HAP-1 (cell line): ENCODE data around the gene BCAS3.

Experiments
- DNase-seq, 2 experiments: peaks; one replicate each; pipeline ENCODE4 v3.0.0-alpha.2; 2016 to 2020; ENCODE audit warnings: low spot score in 2 of 2
- H3K27me3 ChIP-seq: fragments of 250-450 bp; sonication (Bioruptor Pico); 2 replicates; pipeline ENCODE4 v1.5.1; 2020; ENCODE audit warnings: low read depth, mild to moderate bottlenecking, moderate library complexity
- H3K36me3 ChIP-seq: fragments of 250-450 bp; sonication (Bioruptor Pico); replicated peaks from 2 replicates; pipeline ENCODE4 v1.5.1; 2020; ENCODE audit warnings: mild to moderate bottlenecking
- H3K4me1 ChIP-seq: fragments of 250-450 bp; sonication (Bioruptor Pico); 2 replicates; pipeline ENCODE4 v1.5.1; 2020; ENCODE audit warnings: mild to moderate bottlenecking
- H3K4me3 ChIP-seq: fragments of 250-450 bp; sonication (Bioruptor Pico); 2 replicates; pipeline ENCODE4 v1.5.1; 2020; ENCODE audit warnings: mild to moderate bottlenecking, moderate library complexity
- H3K9me3 ChIP-seq: fragments of 250-450 bp; sonication (Bioruptor Pico); 2 replicates; pipeline ENCODE4 v1.5.1; 2020; ENCODE audit warnings: mild to moderate bottlenecking, moderate library complexity
- in situ Hi-C: fragments of 300-500 bp; cut with MboI; formaldehyde crosslinking; loops from 3 replicates; pipeline ENCODE4 v1.14.3; 2020; ENCODE audit warnings: low sequenced_read_pairs, inconsistent platforms, mixed read lengths

The BCAS3 gene

GRCh38 chr17:61160204-61160603, 482.6 kb downstream of the BCAS3 start:
- Histone ChIP-seq H3K4me1 (peaks cover 20% of the 10 kb centered on the region), H3K27me3 (no peaks in the 10 kb centered on the region), H3K36me3 (no peaks in the 10 kb centered on the region), H3K4me3 (no peak overlapping the region), H3K9me3 (no peaks in the 10 kb centered on the region)
- DNase-seq: no peak
- in situ Hi-C loops: no loop called here

- DNase-seq: no peak
- in situ Hi-C loops: no loop called here
Observed at GRCh38 chr17:61160789-61161445, 483.3 kb downstream of the BCAS3 start.

GRCh38 chr17:61161615-61162134, 484.0 kb downstream of the BCAS3 start:
- in situ Hi-C loops: no loop called here
- no peak for DNase-seq
- H3K4me3 ChIP-seq: no peak overlapping the region
- H3K9me3 ChIP-seq: no peaks in the 10 kb centered on the region
- H3K27me3 ChIP-seq: no peaks in the 10 kb centered on the region
- H3K4me1 ChIP-seq: peaks cover 19% of the 10 kb centered on the region
- no peaks in the 10 kb centered on the region for H3K36me3 ChIP-seq

More at GRCh38 chr17:61160789-61161445, 483.3 kb downstream of the BCAS3 start:
- Histone ChIP-seq H3K36me3 (no peaks in the 10 kb centered on the region), H3K4me3 (no peak overlapping the region), H3K4me1 (peaks cover 20% of the 10 kb centered on the region), H3K9me3 (no peaks in the 10 kb centered on the region), H3K27me3 (no peaks in the 10 kb centered on the region)

- in situ Hi-C loops: no loop called here
Observed at GRCh38 chr17:61164517-61164916, 486.9 kb downstream of the BCAS3 start.

GRCh38 chr17:61167075-61167474, 489.4 kb downstream of the BCAS3 start:
- in situ Hi-C loops: no loop called here
- no peak for DNase-seq
- Histone ChIP-seq H3K9me3 (no peaks in the 10 kb centered on the region), H3K36me3 (no peaks in the 10 kb centered on the region), H3K4me3 (no peak overlapping the region), H3K4me1 (no peaks in the 10 kb centered on the region), H3K27me3 (no peaks in the 10 kb centered on the region)

More at GRCh38 chr17:61164517-61164916, 486.9 kb downstream of the BCAS3 start:
- Histone ChIP-seq H3K9me3 (no peaks in the 10 kb centered on the region), H3K27me3 (no peaks in the 10 kb centered on the region), H3K36me3 (no peaks in the 10 kb centered on the region), H3K4me1 (no peaks in the 10 kb centered on the region), H3K4me3 (no peak overlapping the region)
- DNase-seq: no peak

GRCh38 chr17:61168506-61168905, 490.9 kb downstream of the BCAS3 start:
- Histone ChIP-seq H3K27me3 (no peaks in the 10 kb centered on the region), H3K9me3 (no peaks in the 10 kb centered on the region), H3K4me1 (no peaks in the 10 kb centered on the region), H3K4me3 (no peak overlapping the region), H3K36me3 (no peaks in the 10 kb centered on the region)
- no peak for DNase-seq
- in situ Hi-C loops: no loop called here

GRCh38 chr17:61174310-61174709, 496.7 kb downstream of the BCAS3 start:
- Histone ChIP-seq H3K9me3 (no peaks in the 10 kb centered on the region), H3K4me3 (no peak overlapping the region), H3K27me3 (no peaks in the 10 kb centered on the region), H3K36me3 (no peaks in the 10 kb centered on the region), H3K4me1 (peaks cover 2% of the 10 kb centered on the region; the same call in 1 of the 2 replicates)
- no peak for DNase-seq
- in situ Hi-C loops: no loop called here

GRCh38 chr17:61175298-61176142, 497.9 kb downstream of the BCAS3 start:
- Histone ChIP-seq H3K36me3 (no peaks in the 10 kb centered on the region), H3K4me3 (no peak overlapping the region), H3K4me1 (peaks cover 4% of the 10 kb centered on the region), H3K9me3 (no peaks in the 10 kb centered on the region), H3K27me3 (no peaks in the 10 kb centered on the region)
- DNase-seq: no peak
- in situ Hi-C loops: no loop called here

- no peaks in the 10 kb centered on the region for H3K27me3 ChIP-seq
- no peak for DNase-seq
- in situ Hi-C loops: no loop called here
- no peaks in the 10 kb centered on the region for H3K9me3 ChIP-seq
- peaks cover 4% of the 10 kb centered on the region for H3K4me1 ChIP-seq
- no peak overlapping the region for H3K4me3 ChIP-seq
- H3K36me3 ChIP-seq: no peaks in the 10 kb centered on the region
Observed at GRCh38 chr17:61177351-61177750, 499.7 kb downstream of the BCAS3 start.

GRCh38 chr17:61178284-61178683, 500.6 kb downstream of the BCAS3 start:
- Histone ChIP-seq H3K27me3 (no peaks in the 10 kb centered on the region), H3K9me3 (no peaks in the 10 kb centered on the region), H3K4me3 (no peak overlapping the region), H3K36me3 (no peaks in the 10 kb centered on the region), H3K4me1 (peaks cover 4% of the 10 kb centered on the region)
- no peak for DNase-seq
- in situ Hi-C loops: no loop called here

- Histone ChIP-seq H3K36me3 (no peaks in the 10 kb centered on the region), H3K4me3 (no peak overlapping the region), H3K9me3 (no peaks in the 10 kb centered on the region), H3K4me1 (peaks cover 4% of the 10 kb centered on the region), H3K27me3 (no peaks in the 10 kb centered on the region)
- DNase-seq: peak; percentile 18 to 24
- in situ Hi-C loops: no loop called here
Observed at GRCh38 chr17:61179380-61179806, 501.7 kb downstream of the BCAS3 start.

GRCh38 chr17:61183793-61184192, 506.1 kb downstream of the BCAS3 start:
- Histone ChIP-seq H3K4me1 (peaks cover 4% of the 10 kb centered on the region), H3K36me3 (no peaks in the 10 kb centered on the region), H3K27me3 (no peaks in the 10 kb centered on the region), H3K4me3 (no peak overlapping the region), H3K9me3 (no peaks in the 10 kb centered on the region)
- DNase-seq: no peak
- in situ Hi-C loops: no loop called here

GRCh38 chr17:61185385-61185784, 507.7 kb downstream of the BCAS3 start:
- no peaks in the 10 kb centered on the region for H3K36me3 ChIP-seq
- in situ Hi-C loops: no loop called here
- H3K4me1 ChIP-seq: no peaks in the 10 kb centered on the region
- DNase-seq: no peak
- H3K4me3 ChIP-seq: no peak overlapping the region
- H3K27me3 ChIP-seq: no peaks in the 10 kb centered on the region
- H3K9me3 ChIP-seq: no peaks in the 10 kb centered on the region

- Histone ChIP-seq H3K9me3 (no peaks in the 10 kb centered on the region), H3K4me1 (no peaks in the 10 kb centered on the region), H3K4me3 (no peak overlapping the region), H3K36me3 (no peaks in the 10 kb centered on the region), H3K27me3 (no peaks in the 10 kb centered on the region)
- DNase-seq: no peak
- in situ Hi-C loops: no loop called here
Observed at GRCh38 chr17:61187038-61187437, 509.4 kb downstream of the BCAS3 start.
